Fibroblast of skin of right quadriceps (primary cell): ENCODE data around the gene IER3.
"Not testable (repeated sequence)": the region's sequence is repeated elsewhere in the genome, so short reads cannot be mapped to it uniquely, and the experiment has no call there.

Source experiments
- DNase-seq: peaks from one replicate; pipeline ENCODE4 v3.0.0-alpha.2; 2013

IER3 gene

GRCh38 chr6:30722280-30723112 lies 21.9 kb downstream of the IER3 start:
- peak; percentile 74 for DNase-seq

- DNase-seq = not testable (repeated sequence)
Measured at GRCh38 chr6:30722025-30722279, 22.4 kb downstream of the IER3 start.

GRCh38 chr6:30721198-30722024 lies 22.9 kb downstream of the IER3 start:
- DNase-seq = peak; percentile 93

GRCh38 chr6:30720738-30721197 lies 23.6 kb downstream of the IER3 start:
- DNase-seq = peak; percentile 58

GRCh38 chr6:30719791-30720737 lies 24.3 kb downstream of the IER3 start, which contains the start of gene TUBB:
TSS of gene TUBB (plus strand) at chr6:30720352. CDS start at chr6:30720507, 155 bp downstream.
- DNase-seq = peak; percentile 99

GRCh38 chr6:30719356-30719755 lies 25.0 kb downstream of the IER3 start:
- DNase-seq = no peak

- not testable (repeated sequence) for DNase-seq
Measured at GRCh38 chr6:30717845-30718720, 26.3 kb downstream of the IER3 start.

- DNase-seq = peak; percentile 100
Measured at GRCh38 chr6:30717129-30717844, 27.1 kb downstream of the IER3 start, which contains the start of gene MDC1. TSS of gene MDC1 (minus strand) at chr6:30717281. CDS start at chr6:30715175, 2,106 bp downstream.

- DNase-seq = no peak
Measured at GRCh38 chr6:30716879-30717128, 27.5 kb downstream of the IER3 start.

GRCh38 chr6:30714263-30714662 lies 30.1 kb downstream of the IER3 start:
- no peak for DNase-seq

GRCh38 chr6:30712441-30712945 lies 31.9 kb downstream of the IER3 start:
- no peak for DNase-seq

- DNase-seq = no peak
Measured at GRCh38 chr6:30711758-30712380, 32.5 kb downstream of the IER3 start.

- no peak for DNase-seq
Measured at GRCh38 chr6:30709101-30709868, 35.1 kb downstream of the IER3 start.

GRCh38 chr6:30707281-30707850 lies 37.0 kb downstream of the IER3 start:
- DNase-seq = no peak

GRCh38 chr6:30705620-30706019 lies 38.7 kb downstream of the IER3 start:
- no peak for DNase-seq

GRCh38 chr6:30703821-30704220 lies 40.5 kb downstream of the IER3 start:
- DNase-seq = no peak

- DNase-seq = no peak
Measured at GRCh38 chr6:30703011-30703410, 41.3 kb downstream of the IER3 start.

GRCh38 chr6:30700340-30700739 lies 44.0 kb downstream of the IER3 start:
- no peak for DNase-seq

GRCh38 chr6:30696432-30696831 lies 47.9 kb downstream of the IER3 start:
- no peak for DNase-seq
